Vagina (tissue), 2 donors: ENCODE data around the gene SIK2. TPM values are rescaled to one million over a fixed set of nuclear protein-coding genes. Genes with fewer than 3 reads are reported as not detected.

Experiments
- DNase-seq, 2 donors: peaks; one replicate each; pipeline ENCODE4 v3.0.0-alpha.2; 2017; ENCODE audit errors: extremely low spot score in 2 of 2
- H3K27ac ChIP-seq: fragments of 200-600 bp; sonication (generic); one replicate; pipeline ENCODE4 v1.5.1; 2019
- H3K27me3 ChIP-seq: fragments of 200-600 bp; sonication (generic); one replicate; pipeline ENCODE4 v1.5.1; 2019
- H3K36me3 ChIP-seq, 2 donors: fragments of 200-600 bp; sonication (generic); one replicate each; pipeline ENCODE4 v1.5.1; 2017 to 2019
- H3K4me1 ChIP-seq: fragments of 200-600 bp; sonication (generic); one replicate; pipeline ENCODE4 v1.5.1; 2019
- H3K4me3 ChIP-seq, 2 donors: fragments of 200-600 bp; sonication (generic); 1 replicate in 1 of 2; 2 replicates in 1 of 2; pipeline ENCODE4 v1.5.1; 2016 to 2019
- H3K9me3 ChIP-seq: fragments of 200-600 bp; sonication (generic); one replicate; pipeline ENCODE4 v1.5.1; 2019
- POLR2A ChIP-seq, 2 donors: fragments of 450-650 bp; IDR thresholded peaks; one replicate each; pipeline ENCODE4 v1.6.1; 2017; ENCODE audit warnings: antibody characterized with exemption in 2 of 2, mild to moderate bottlenecking in 2 of 2, moderate library complexity in 2 of 2
- POLR2AphosphoS5 ChIP-seq, 2 donors: sonication (generic); formaldehyde crosslinking; IDR thresholded peaks; one replicate each; pipeline ENCODE4 v1.9.0; 2017; ENCODE audit warnings: antibody characterized with exemption in 2 of 2, mild to moderate bottlenecking in 2 of 2, low read depth in 1 of 2; ENCODE audit not compliant: insufficient read depth in 1 of 2
- intact Hi-C: fragments of 100-400 bp; cut with DNase I; formaldehyde crosslinking; loops from one replicate; pipeline ENCODE4 v1.15.1; 2023
- total RNA-seq: library from RNA; depleted of rRNA; stranded (reverse); fragments of >200 nt; gene quantifications from one replicate; pipeline ENCODE4 v1.2.3, GENCODE V29; 2016
- TF ChIP-seq, protein P1 (sequence below), 3 experiments: fragments of 450-650 bp in 2 of 3; fragments of 200-600 bp in 1 of 3; sonication (generic) in 1 of 3; IDR thresholded peaks; one replicate each; pipeline ENCODE4 v1.5.1; 2017 to 2019; ENCODE audit warnings: antibody characterized with exemption in 3 of 3, mild to moderate bottlenecking in 2 of 3, moderate library complexity in 2 of 3

The SIK2 gene
- total RNA-seq, result 16.7 TPM

DNA sequence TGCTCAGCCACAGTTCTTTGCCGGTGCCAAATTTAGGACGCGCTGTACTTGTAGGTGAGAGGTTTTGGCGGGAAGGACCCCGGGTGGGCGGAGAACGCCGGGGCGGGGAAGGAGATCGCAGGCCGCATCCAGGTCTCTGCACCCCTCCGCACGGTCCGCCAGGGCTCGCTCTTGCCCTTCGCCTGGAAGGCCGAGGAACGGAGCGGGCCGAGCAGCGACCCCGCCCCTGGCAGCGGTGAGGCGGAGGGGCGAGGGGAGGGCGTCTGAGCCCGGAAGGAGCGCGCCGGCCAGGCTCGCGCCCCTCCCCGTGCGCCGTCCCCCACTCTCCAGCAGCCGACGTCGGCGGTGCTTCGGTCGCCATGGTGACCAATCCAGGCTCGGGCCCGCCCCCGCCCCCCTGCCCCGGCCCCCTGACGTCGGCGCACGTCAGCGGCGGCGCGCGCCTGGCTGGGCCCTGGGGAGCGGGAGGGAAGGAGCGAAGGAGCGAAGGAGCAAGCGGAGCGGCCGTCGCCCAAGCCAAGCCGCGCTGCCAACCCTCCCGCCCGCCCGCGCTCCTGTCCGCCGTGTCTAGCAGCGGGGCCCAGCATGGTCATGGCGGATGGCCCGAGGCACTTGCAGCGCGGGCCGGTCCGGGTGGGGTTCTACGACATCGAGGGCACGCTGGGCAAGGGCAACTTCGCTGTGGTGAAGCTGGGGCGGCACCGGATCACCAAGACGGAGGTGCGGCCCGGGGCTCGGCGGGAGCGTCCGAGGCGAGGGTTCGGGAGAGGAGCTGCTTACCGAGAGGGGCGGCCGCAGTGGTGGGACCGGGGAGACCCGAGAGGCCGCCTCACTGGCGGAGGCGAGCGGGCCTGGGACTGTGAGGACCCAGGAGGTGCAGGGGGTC lies at the start of gene SIK2:
Gene SIK2 (plus strand): TSS at position 471 of the 886 bp plus-strand sequence. CDS start 115 bp downstream, at position 586.
- Histone ChIP-seq H3K36me3 (no peaks in the 10 kb centered on the region), H3K4me1 (peaks cover 33% of the 10 kb centered on the region), H3K27ac (peak within 1 kb of the TSS; percentile 94), H3K9me3 (no peaks in the 10 kb centered on the region), H3K27me3 (no peaks in the 10 kb centered on the region), H3K4me3 (peak within 1 kb of the TSS; percentile 66 to 77)
- intact Hi-C loops, result loop anchor here (2.0 to 5.0 kb wide), 3 partner anchors 133 to 240 kb away; partner anchors contain the start of gene PPP2R1B
- peak in 1 of 2 donors; percentile 97 for DNase-seq
- TF ChIP-seq, protein P1, sequence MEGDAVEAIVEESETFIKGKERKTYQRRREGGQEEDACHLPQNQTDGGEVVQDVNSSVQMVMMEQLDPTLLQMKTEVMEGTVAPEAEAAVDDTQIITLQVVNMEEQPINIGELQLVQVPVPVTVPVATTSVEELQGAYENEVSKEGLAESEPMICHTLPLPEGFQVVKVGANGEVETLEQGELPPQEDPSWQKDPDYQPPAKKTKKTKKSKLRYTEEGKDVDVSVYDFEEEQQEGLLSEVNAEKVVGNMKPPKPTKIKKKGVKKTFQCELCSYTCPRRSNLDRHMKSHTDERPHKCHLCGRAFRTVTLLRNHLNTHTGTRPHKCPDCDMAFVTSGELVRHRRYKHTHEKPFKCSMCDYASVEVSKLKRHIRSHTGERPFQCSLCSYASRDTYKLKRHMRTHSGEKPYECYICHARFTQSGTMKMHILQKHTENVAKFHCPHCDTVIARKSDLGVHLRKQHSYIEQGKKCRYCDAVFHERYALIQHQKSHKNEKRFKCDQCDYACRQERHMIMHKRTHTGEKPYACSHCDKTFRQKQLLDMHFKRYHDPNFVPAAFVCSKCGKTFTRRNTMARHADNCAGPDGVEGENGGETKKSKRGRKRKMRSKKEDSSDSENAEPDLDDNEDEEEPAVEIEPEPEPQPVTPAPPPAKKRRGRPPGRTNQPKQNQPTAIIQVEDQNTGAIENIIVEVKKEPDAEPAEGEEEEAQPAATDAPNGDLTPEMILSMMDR (IDR thresholded peaks at IDR 0.05), result peak; percentile 60 to 95 (median 93)
- TF ChIP-seq POLR2AphosphoS5 (IDR thresholded peaks at IDR 0.05; ENCODE audit: insufficient read depth in 1 of 2, low read depth in 1 of 2) (peak in 1 of 2 donors; percentile 93), POLR2A (IDR thresholded peaks at IDR 0.05) (no peak)

DNA sequence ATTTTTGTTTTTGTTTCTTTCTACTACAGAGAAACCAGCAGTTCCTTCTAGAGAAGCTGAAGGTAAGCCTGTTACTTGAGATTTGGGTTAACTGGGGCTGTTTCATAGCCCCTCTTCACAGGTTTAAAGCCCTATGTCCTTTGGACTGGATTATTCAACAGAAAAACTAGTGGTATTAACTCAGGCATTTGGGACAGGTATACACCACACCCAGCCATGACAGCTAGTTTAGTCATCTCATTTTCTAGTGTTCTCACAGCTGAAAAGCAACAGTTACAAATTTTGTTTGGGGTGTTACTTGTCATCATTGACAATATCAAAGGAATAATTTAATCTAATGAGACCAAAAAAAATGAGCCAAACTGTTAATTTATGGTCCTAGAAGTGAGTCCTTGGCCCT lies 47.7 kb upstream of the SIK2 start:
- H3K4me3 ChIP-seq, result no peak overlapping the region
- TF ChIP-seq POLR2AphosphoS5 (IDR thresholded peaks at IDR 0.05; ENCODE audit: insufficient read depth in 1 of 2, low read depth in 1 of 2), result peak in 1 of 2 donors; percentile 57
- TF ChIP-seq, protein P1 (IDR thresholded peaks at IDR 0.05), result no peak
- no peak for DNase-seq
- intact Hi-C loops, result no loop called here
- no peak overlapping the region for H3K27ac ChIP-seq
- no peaks in the 10 kb centered on the region for H3K27me3 ChIP-seq
- H3K36me3 ChIP-seq, result no peaks in the 10 kb centered on the region
- peaks cover 3% of the 10 kb centered on the region for H3K4me1 ChIP-seq
- H3K9me3 ChIP-seq, result no peaks in the 10 kb centered on the region

DNA sequence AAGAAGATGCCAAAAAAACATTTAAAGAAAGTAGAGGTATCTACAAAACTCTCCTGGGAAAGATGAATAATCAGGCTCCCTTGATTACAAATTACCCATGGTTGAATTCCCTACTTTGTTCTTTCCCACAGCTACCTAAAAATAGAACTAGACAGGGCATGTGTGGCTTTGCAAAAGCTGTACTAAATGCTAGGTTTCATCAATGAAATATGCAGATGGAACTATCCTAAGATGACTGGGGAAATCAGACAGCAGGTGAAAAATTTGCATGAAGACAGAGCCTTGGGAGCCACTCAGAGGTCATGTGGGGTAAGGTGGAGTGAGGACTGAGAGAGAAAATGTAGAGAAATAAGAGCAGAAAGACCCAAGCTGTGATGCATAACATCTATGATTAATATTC lies 47.0 kb upstream of the SIK2 start:
- DNase-seq, result no peak
- H3K36me3 ChIP-seq, result no peaks in the 10 kb centered on the region
- no peak overlapping the region for H3K4me3 ChIP-seq
- H3K9me3 ChIP-seq, result no peaks in the 10 kb centered on the region
- no peak overlapping the region for H3K27ac ChIP-seq
- TF ChIP-seq, protein P1 (IDR thresholded peaks at IDR 0.05), result no peak
- TF ChIP-seq POLR2A (IDR thresholded peaks at IDR 0.05) (no peak), POLR2AphosphoS5 (IDR thresholded peaks at IDR 0.05; ENCODE audit: insufficient read depth in 1 of 2, low read depth in 1 of 2) (no peak)
- no peaks in the 10 kb centered on the region for H3K27me3 ChIP-seq
- no peaks in the 10 kb centered on the region for H3K4me1 ChIP-seq
- intact Hi-C loops, result no loop called here

DNA sequence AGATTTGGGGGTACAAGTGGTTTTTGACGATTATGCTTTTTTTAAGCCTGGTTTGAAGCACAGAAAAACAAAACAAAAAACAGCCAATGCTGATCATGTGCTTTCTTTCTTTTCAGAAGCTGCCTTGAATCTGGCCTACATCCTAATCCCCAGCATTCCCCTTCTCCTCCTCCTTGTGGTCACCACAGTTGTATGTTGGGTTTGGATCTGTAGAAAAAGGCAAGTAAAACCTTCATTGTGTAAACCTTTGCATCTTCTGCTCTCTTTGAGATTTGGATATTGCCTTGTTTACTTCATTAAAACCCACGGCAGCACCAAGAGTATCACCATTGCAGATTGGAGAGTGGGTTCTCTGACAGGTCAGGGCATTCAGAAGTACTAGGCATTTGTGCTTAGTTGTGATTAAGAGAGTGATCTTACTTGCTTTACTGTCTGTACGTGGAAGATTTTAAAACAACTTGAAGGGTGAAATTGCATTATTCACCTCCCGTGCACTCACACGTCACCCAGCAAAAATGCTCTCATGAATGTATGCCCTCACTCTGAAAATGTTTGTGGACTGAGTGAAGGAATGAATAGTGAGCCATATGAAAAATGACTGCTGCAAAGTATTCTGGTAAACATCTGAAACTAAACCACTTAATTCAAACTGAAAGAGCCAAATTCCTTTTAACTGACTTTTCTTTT lies 44.7 kb upstream of the SIK2 start:
- Histone ChIP-seq H3K4me3 (no peak overlapping the region), H3K9me3 (no peaks in the 10 kb centered on the region), H3K4me1 (peaks cover 6% of the 10 kb centered on the region), H3K36me3 (no peaks in the 10 kb centered on the region), H3K27ac (peak overlapping the region; percentile 56), H3K27me3 (no peaks in the 10 kb centered on the region)
- DNase-seq, result no peak
- TF ChIP-seq POLR2AphosphoS5 (IDR thresholded peaks at IDR 0.05; ENCODE audit: insufficient read depth in 1 of 2, low read depth in 1 of 2), result peak in 1 of 2 donors; percentile 31
- no peak for TF ChIP-seq POLR2A (IDR thresholded peaks at IDR 0.05)
- intact Hi-C loops, result no loop called here

DNA sequence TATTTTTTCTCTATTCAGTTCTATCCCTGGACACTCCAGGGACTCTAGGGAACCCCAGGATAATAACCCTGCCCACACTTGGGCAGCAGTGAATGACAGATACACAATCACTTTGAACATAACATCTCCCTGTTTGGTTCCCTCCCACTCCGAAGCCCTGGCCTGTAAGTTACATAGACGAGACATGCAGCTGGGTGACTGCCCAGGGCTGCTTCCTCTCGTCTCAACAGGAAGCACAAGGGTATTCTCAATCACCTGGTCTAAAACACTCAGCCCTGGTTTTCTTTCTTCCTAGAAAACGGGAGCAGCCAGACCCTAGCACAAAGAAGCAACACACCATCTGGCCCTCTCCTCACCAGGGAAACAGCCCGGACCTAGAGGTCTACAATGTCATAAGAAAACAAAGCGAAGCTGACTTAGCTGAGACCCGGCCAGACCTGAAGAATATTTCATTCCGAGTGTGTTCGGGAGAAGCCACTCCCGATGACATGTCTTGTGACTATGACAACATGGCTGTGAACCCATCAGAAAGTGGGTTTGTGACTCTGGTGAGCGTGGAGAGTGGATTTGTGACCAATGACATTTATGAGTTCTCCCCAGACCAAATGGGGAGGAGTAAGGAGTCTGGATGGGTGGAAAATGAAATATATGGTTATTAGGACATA lies 42.3 kb upstream of the SIK2 start:
- intact Hi-C loops, result no loop called here
- no peak for DNase-seq
- Histone ChIP-seq H3K27ac (no peak overlapping the region), H3K36me3 (no peaks in the 10 kb centered on the region), H3K4me1 (peaks cover 6% of the 10 kb centered on the region), H3K4me3 (no peak overlapping the region), H3K27me3 (no peaks in the 10 kb centered on the region), H3K9me3 (no peaks in the 10 kb centered on the region)
- TF ChIP-seq, protein P1 (IDR thresholded peaks at IDR 0.05), result no peak
- no peak for TF ChIP-seq POLR2A (IDR thresholded peaks at IDR 0.05)
- no peak for TF ChIP-seq POLR2AphosphoS5 (IDR thresholded peaks at IDR 0.05; ENCODE audit: insufficient read depth in 1 of 2, low read depth in 1 of 2)
